SKM-1 treated with dmso at 0.1 percent for 144 hours (cell line): ENCODE results near the gene SFTA2.
"Not testable (repeated sequence)": the region's sequence is repeated elsewhere in the genome, so short reads cannot be mapped to it uniquely, and the experiment has no call there.

ENCODE experiments used
- DNase-seq: peaks from one replicate; lab custom pipeline; 2025; ENCODE audit not compliant: unreplicated experiment; lab: John Stamatoyannopoulos, UW

Gene SFTA2

DNA sequence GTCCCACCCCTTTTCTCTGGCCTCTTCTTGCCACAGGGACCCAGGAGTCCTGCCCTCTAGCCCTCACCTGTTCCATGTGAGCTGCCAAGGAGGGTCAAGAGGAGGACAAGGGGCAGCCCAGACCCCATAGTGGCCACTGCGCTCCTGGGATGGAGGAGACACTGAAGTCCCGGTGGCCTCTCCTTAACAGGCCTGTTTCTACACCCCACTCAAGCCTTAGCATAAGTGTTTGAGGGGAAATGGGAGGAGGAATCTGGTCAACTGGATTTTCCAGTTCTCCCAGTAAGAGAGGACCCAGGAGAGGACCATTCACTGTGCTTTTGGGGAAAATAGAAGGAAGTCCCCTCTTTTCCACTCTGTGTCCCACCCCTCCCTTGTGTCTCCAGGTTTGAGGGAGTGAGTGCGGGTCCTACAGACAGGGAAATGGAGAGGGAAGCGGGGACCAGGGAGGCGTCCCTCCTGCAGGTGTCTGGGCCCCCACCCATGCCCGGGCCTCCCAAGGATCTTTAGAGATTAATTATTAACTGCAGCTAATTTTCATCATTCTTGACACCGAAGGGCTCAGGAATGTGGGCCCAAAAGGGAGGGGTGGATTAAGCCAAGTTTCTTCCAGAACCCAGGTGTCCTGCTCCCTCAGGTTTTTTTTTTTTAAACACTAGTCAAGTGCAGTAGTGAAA, at the start of gene SFTA2:
SFTA2 (minus strand) TSS at position 202 of the 677 bp plus-strand sequence; CDS start at position 128, 74 bp downstream.
- no peak for DNase-seq

DNA sequence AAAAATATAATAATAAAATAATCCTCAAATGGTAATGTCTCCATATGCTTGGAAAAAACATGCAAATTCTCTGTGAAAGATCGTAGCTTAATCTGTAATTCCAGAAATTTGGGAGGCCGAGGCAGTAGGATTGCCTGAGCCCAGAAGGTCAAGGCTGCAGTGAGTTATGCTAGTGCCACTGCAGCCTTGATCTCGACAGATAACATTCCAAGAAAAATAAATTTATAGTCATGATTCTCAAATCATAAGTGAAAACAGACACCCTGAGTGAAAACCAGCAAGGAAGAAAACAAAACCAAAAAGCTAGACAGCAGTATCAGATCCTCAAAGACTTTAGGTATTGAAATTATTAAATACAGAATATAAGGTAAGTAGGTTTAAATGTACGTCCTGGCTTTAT, 47.7 kb upstream of the SFTA2 start:
- no peak for DNase-seq

- DNase-seq, result no peak
These were observed 47.2 kb upstream of the SFTA2 start for GRCh38 chr6:30979141-30979540.

- no peak for DNase-seq
These were observed 42.7 kb upstream of the SFTA2 start for GRCh38 chr6:30974490-30975252.

- DNase-seq, result no peak
These were observed 40.8 kb upstream of the SFTA2 start for GRCh38 chr6:30972816-30973215.

- no peak for DNase-seq
These were observed 39.0 kb upstream of the SFTA2 start for GRCh38 chr6:30970946-30971345.

DNA sequence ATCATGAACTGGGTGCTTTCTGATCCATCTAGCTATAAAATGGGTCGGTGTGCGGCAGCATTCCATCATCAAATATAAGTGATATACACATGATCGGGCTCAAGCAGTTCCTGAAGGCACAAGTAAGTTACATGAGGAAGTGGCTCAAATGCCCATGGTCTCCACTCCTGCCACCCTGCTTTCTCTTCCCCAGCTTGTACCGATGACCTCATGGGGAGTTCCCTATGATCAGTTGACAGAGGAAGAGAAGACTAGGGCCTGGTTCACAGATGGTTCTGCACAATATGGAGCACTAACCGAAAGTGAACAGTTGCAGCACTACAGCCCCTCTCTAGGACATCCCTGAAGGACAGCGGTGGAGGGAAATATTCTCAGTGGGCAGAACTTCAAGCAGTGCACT, 37.2 kb upstream of the SFTA2 start:
- not testable (repeated sequence) for DNase-seq

- DNase-seq, result no peak
These were observed 34.2 kb upstream of the SFTA2 start for GRCh38 chr6:30966154-30966553.

- no peak for DNase-seq
These were observed 33.2 kb upstream of the SFTA2 start for GRCh38 chr6:30965140-30965601.

DNA sequence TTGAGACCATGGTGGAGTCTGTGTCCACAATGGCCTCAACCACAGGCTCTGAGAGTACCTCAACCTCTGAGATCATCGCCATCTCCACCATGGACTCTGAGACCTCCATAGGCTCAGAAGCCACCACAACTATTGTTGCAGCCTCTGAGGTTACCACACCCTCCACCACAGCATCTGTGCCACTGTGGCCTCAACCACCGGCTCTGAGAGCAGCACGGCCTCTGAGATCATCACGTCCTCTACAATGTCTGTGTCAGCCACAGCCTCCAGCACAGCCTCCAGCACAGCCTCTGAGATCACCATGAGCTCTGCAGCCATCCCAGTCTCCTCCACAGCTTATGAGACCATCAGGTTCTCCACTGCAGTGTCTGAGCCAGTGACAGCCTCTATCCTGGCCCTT, 32.1 kb upstream of the SFTA2 start:
- DNase-seq, result no peak

DNA sequence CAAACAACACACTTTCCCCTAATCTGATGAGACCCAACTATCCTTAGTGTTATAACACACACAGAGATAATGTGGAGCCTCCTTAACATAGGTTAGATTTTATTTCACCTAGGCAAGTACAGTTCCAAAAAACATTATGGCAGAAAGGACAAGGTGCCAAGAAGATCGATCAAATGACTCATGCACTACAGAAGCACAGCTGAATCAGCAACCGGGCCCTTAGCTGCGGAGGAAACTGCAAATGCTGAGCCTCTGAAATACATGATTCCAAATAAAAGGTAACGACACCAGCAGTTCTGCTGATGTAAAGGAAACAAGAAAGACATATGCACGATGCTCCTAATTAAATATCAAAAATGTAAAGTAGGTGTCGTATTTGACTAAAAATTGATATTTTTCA, 31.7 kb upstream of the SFTA2 start:
- no peak for DNase-seq

- DNase-seq, result no peak
These were observed 30.7 kb upstream of the SFTA2 start for GRCh38 chr6:30962716-30963115.

- no peak for DNase-seq
These were observed 29.1 kb upstream of the SFTA2 start for GRCh38 chr6:30960907-30961673.

DNA sequence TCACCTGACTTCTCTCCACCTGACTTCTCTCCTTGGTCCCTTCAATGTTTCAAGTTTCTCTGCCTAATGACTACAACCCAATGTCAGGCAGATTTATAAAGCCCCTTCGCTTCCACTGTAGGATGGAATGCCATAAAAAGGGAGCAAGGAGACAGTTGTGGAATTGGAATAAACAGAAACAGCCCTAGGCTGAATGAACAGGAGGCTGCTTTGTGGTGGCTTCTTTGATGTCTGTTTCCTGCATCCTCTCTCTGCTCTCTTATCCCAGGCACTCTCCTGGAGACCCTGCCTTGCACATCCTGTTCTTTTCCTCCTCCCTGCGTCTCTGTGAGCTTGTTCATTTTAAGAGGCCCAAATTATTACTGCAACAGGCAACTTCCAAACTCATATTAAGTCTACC, 25.7 kb upstream of the SFTA2 start:
- no peak for DNase-seq

DNA sequence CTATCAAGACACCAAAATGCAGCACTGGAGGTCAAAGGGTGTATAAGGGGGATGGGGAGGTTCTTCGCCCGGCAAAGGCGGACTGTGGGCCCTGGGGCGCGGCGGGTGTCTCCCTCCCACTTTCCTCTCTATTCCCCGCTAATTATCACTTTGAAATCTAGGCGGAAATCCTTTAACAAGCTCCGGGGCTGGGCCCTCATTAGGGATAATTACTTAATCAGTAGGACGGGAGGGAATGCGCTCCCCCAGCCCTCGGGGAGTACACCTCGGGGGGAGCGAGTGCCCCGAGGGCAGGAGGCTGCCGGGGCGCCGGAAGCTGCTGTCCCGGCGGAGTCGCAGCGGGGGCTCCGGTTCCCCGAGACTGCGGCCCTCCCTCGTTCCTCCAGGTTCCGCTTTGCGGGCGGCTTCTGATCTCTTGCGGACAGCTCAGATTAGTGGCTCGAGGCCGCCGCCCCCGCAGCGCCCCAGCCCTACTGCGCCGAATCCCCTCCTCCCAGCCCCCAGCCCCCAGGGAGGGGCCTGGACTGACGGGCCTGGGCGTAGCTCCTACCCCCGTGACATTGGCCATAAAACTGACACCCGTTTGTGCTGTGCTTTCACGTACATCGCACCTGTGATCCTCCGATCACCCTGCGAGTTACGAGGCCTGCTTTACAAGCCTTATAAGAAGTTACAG, 23.5 kb upstream of the SFTA2 start:
- DNase-seq, result no peak

- no peak for DNase-seq
These were observed 22.8 kb upstream of the SFTA2 start for GRCh38 chr6:30954631-30955366.

DNA sequence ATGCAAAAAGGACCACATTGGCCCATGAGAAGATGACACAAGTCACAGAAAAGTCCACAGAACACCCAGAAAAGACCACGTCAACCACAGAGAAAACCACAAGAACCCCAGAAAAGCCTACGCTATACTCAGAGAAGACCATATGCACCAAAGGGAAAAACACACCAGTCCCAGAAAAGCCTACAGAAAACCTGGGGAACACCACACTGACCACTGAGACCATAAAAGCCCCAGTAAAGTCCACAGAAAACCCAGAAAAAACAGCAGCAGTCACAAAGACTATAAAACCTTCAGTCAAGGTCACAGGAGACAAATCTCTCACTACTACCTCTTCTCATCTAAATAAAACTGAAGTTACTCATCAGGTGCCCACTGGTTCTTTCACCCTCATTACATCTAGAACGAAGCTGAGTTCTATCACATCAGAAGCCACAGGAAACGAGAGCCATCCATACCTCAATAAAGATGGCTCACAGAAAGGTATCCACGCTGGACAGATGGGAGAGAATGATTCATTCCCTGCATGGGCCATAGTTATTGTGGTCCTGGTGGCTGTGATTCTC, 20.0 kb upstream of the SFTA2 start:
- DNase-seq, result no peak

DNA sequence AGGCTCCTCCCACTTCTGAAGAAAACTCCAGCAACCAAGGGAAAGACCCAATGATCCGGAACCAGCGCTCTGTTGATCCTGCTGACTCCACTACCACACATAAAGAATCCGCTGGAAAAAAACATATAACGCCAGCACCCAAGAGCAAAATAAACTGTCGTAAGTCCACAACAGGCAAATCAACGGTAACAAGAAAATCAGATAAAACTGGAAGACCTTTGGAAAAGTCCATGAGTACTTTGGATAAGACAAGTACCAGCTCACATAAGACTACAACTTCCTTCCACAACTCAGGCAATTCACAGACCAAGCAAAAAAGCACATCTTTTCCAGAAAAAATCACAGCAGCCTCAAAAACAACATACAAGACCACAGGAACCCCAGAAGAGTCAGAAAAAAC, 16.8 kb upstream of the SFTA2 start:
- DNase-seq, result no peak

DNA sequence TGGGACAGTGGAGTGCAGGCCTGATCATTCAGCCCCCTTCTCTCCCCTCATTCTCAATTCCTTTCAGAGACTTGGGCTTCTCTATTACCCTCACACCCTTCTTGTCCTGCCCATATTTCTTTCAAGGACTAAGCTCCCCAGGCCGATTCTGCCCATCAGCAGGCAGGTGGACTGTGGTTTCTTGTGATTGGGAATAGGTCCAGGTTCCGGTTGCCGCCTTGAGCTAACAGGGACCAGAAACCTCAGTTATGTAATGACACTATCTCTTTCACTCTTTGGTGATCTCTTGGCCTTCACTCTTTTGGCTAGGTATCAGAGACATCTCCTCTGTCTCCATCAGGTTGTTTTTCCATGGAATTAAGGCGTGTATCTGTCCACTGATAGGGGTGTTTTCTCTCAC, 15.3 kb upstream of the SFTA2 start:
- DNase-seq, result no peak

GRCh38 chr6:30945281-30945680, 13.3 kb upstream of the SFTA2 start:
- no peak for DNase-seq
